ENCODE measurements around the gene PCDH9. TPM values are rescaled to one million over a fixed set of nuclear protein-coding genes. Genes with fewer than 3 reads are reported as not detected.

PCDH9 gene
- total RNA-seq, 6 experiments from 2014 or later = 1.6 to 3.9 (median 3.1) TPM

DNA sequence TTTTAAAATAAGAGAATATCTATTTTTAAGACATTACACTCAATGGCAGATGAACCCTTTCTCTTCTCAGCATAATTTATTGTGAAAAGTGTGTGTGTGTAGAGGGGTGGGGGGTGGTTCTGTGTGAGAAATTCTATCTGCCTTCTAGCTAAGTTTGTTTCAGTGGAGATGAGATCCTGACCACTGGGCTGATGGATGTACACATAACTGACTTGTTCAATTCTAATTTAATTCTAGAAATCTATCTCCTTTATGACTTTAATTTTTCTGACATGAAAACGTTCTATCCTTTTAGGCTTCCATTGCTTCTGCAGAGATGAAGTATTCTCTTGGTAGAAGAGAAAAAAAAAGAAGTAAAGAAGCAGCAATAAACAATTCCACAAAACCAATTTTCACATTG lies 891.6 kb downstream of the PCDH9 start:
- DNase-seq = no peak
- TF ChIP-seq CTCF (IDR thresholded peaks at IDR 0.05) (no peak), POLR2A (IDR thresholded peaks at IDR 0.05) (no peak)
- Histone ChIP-seq H3K36me3 (no peaks in the 10 kb centered on the region), H3K27me3 (no peaks in the 10 kb centered on the region), H3K4me3 (no peak overlapping the region), H3K27ac (no peak overlapping the region), H3K4me1 (no peaks in the 10 kb centered on the region), H3K9me3 (no peaks in the 10 kb centered on the region)
- intact Hi-C loops (cut with DNase I) = no loop called here
- WGBS (ENCODE audit: insufficient coverage, low coverage, low lambda C conversion rate, missing lambda C conversion rate) = 33% methylated on average over 1 of the region's 1 CpG
- ATAC-seq = no peak

GRCh38 chr13:66335626-66336025 lies 894.5 kb downstream of the PCDH9 start:
- Histone ChIP-seq H3K4me3 (no peak overlapping the region), H3K36me3 (no peaks in the 10 kb centered on the region), H3K27me3 (no peaks in the 10 kb centered on the region), H3K9me3 (no peaks in the 10 kb centered on the region), H3K4me1 (no peaks in the 10 kb centered on the region), H3K27ac (no peak overlapping the region)
- DNase-seq (no peak), ATAC-seq (no peak)
- 60% methylated on average over 4 of the region's 4 CpGs for WGBS (ENCODE audit: insufficient coverage, low coverage, low lambda C conversion rate, missing lambda C conversion rate)
- intact Hi-C loops (cut with DNase I) = no loop called here
- TF ChIP-seq CTCF (IDR thresholded peaks at IDR 0.05) = no peak
- no peak for TF ChIP-seq POLR2A (IDR thresholded peaks at IDR 0.05)

- TF ChIP-seq POLR2A (IDR thresholded peaks at IDR 0.05) (no peak), CTCF (IDR thresholded peaks at IDR 0.05) (no peak)
- no peaks in the 10 kb centered on the region for H3K36me3 ChIP-seq
- H3K4me1 ChIP-seq = no peaks in the 10 kb centered on the region
- ATAC-seq (no peak), DNase-seq (no peak)
- no peaks in the 10 kb centered on the region for H3K27me3 ChIP-seq
- no peak overlapping the region for H3K27ac ChIP-seq
- no peaks in the 10 kb centered on the region for H3K9me3 ChIP-seq
- H3K4me3 ChIP-seq = no peak overlapping the region
- WGBS (ENCODE audit: insufficient coverage, low coverage, low lambda C conversion rate, missing lambda C conversion rate) = 20% methylated on average over 1 of the region's 1 CpG
- intact Hi-C loops (cut with DNase I) = no loop called here
Measured at GRCh38 chr13:66329988-66330451, 900.1 kb downstream of the PCDH9 start.

DNA sequence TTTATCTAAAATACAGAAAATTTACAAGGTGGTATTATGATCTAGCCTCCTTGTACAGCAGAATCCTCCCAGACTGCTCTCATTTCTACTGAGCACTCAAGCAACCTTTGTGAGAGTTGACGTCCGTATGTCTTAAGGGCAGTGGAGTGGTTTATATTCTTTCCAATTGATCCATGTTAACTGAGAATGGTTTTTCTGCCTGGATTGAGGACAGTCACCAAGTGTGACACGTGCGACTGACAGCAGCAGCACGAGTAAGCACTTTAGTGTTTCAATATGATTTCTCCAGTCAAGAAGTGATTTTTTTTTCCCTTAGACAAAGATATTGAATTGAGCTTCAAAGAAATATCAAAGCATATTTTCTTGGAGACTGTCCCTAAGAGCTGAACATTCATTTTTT lies 901.7 kb downstream of the PCDH9 start:
- no peak overlapping the region for H3K4me3 ChIP-seq
- WGBS (ENCODE audit: insufficient coverage, low coverage, low lambda C conversion rate, missing lambda C conversion rate) = 44% methylated on average over 5 of the region's 5 CpGs
- no peaks in the 10 kb centered on the region for H3K36me3 ChIP-seq
- no peaks in the 10 kb centered on the region for H3K27me3 ChIP-seq
- H3K4me1 ChIP-seq = no peaks in the 10 kb centered on the region
- ATAC-seq = no peak
- DNase-seq = no peak
- intact Hi-C loops (cut with DNase I) = no loop called here
- no peak overlapping the region for H3K27ac ChIP-seq
- H3K9me3 ChIP-seq = no peaks in the 10 kb centered on the region
- TF ChIP-seq CTCF (IDR thresholded peaks at IDR 0.05) = no peak
- no peak for TF ChIP-seq POLR2A (IDR thresholded peaks at IDR 0.05)

Measured in right lobe of liver (tissue), 6 donors.